A673 (cell line): ENCODE measurements around the gene TMEM129. TPM values are rescaled to one million over a fixed set of nuclear protein-coding genes. Genes with fewer than 3 reads are reported as not detected.

ENCODE experiments used
- BruUV-seq: library from RNA; stranded (reverse); fragments of 400-500 nt; replicated peaks from 2 replicates; lab custom pipeline; 2021; lab: Mats Ljungman, UMichigan
- CTCF ChIA-PET: fragments of 300-600 bp; sonication (Branson Sonifier 250); formaldehyde crosslinking; loops from one replicate; lab custom pipeline; 2022; ENCODE audit warnings: antibody characterized with exemption; lab: Charles Lee
- POLR2A ChIA-PET: fragments of 300-600 bp; sonication (Branson Sonifier 250); formaldehyde crosslinking; loops from one replicate; lab custom pipeline; 2022; ENCODE audit warnings: antibody characterized with exemption; ENCODE audit not compliant: low non-redundant PET; lab: Charles Lee
- DNase-seq: peaks from one replicate; pipeline ENCODE4 v3.0.0-alpha.2; 2015; ENCODE audit warnings: low spot score
- H3K27ac ChIP-seq: fragments of 200-600 bp; sonication (generic); 2 replicates; pipeline ENCODE4 v1.5.1; 2016; ENCODE audit warnings: mixed run types, low read depth, mild to moderate bottlenecking, mixed read lengths, antibody characterized with exemption, low read length; ENCODE audit not compliant: poor library complexity, severe bottlenecking
- H3K27me3 ChIP-seq: fragments of 200-600 bp; sonication (generic); replicated peaks from 2 replicates; pipeline ENCODE4 v1.6.1; 2017; ENCODE audit warnings: mixed run types, low read depth, mild to moderate bottlenecking, mixed read lengths, antibody characterized with exemption, low read length; ENCODE audit not compliant: insufficient read depth, poor library complexity
- H3K36me3 ChIP-seq: fragments of 200-600 bp; sonication (generic); 2 replicates; pipeline ENCODE4 v1.6.1; 2016; ENCODE audit warnings: mixed run types, mild to moderate bottlenecking, mixed read lengths, antibody characterized with exemption, low read length; ENCODE audit not compliant: insufficient read depth, poor library complexity, severe bottlenecking
- H3K4me1 ChIP-seq: fragments of 200-600 bp; sonication (generic); 2 replicates; pipeline ENCODE4 v1.6.1; 2017; ENCODE audit warnings: mixed run types, mild to moderate bottlenecking, mixed read lengths, antibody characterized with exemption, low read length; ENCODE audit not compliant: insufficient read depth, poor library complexity, severe bottlenecking
- H3K4me3 ChIP-seq: fragments of 200-600 bp; sonication (generic); 2 replicates; pipeline ENCODE4 v1.5.1; 2016; ENCODE audit warnings: low read depth, mixed run types, mild to moderate bottlenecking, mixed read lengths, low read length; ENCODE audit not compliant: poor library complexity, severe bottlenecking
- H3K9me3 ChIP-seq: fragments of 200-600 bp; sonication (generic); 2 replicates; pipeline ENCODE4 v1.6.1; 2016; ENCODE audit warnings: mixed run types, low read depth, mild to moderate bottlenecking, mixed read lengths, antibody characterized with exemption, low read length; ENCODE audit not compliant: poor library complexity, severe bottlenecking
- CTCF ChIP-seq: fragments of 300-800, 200-600 bp; sonication (generic); conservative IDR thresholded peaks from 2 replicates; pipeline ENCODE4 v1.5.1; 2017; ENCODE audit warnings: low read depth, mild to moderate bottlenecking, antibody characterized with exemption, low read length, moderate library complexity, mixed read lengths
- EZH2 ChIP-seq: fragments of 200-600 bp; sonication (generic); IDR thresholded peaks from 2 replicates; pipeline ENCODE4 v1.6.1; 2017; ENCODE audit warnings: borderline replicate concordance, low read depth, mild to moderate bottlenecking, mixed read lengths, antibody characterized with exemption, low read length; ENCODE audit not compliant: poor library complexity, severe bottlenecking
- intact Hi-C: fragments of 100-400 bp; cut with micrococcal nuclease; formaldehyde crosslinking; loops from one replicate; pipeline ENCODE4 v1.10.0; 2022; ENCODE audit not compliant: unreplicated experiment
- total RNA-seq: library from RNA; stranded (reverse); gene quantifications from 2 replicates; pipeline ENCODE4 v1.2.3, GENCODE V29; 2021

TMEM129 gene
- total RNA-seq, 1 experiment from 2014 or later: 28.8 TPM

- Histone ChIP-seq H3K4me1 (no peaks in the 10 kb centered on the region), H3K27me3 (no peaks in the 10 kb centered on the region), H3K4me3 (no peak overlapping the region), H3K36me3 (no peaks in the 10 kb centered on the region), H3K9me3 (no peaks in the 10 kb centered on the region), H3K27ac (no peak overlapping the region)
- no TSS peak for BruUV-seq
- TF ChIP-seq EZH2 (no peak), CTCF (no peak)
- ChIA-PET POLR2A (no interaction called here), CTCF (no interaction called here)
- DNase-seq: no peak
- intact Hi-C loops: no loop called here
Measured at GRCh38 chr4:1675802-1676137, 45.4 kb downstream of the TMEM129 start.

- Histone ChIP-seq H3K36me3 (no peaks in the 10 kb centered on the region), H3K4me1 (no peaks in the 10 kb centered on the region), H3K27ac (no peak overlapping the region), H3K4me3 (no peak overlapping the region), H3K27me3 (no peaks in the 10 kb centered on the region), H3K9me3 (no peaks in the 10 kb centered on the region)
- ChIA-PET POLR2A (no interaction called here), CTCF (no interaction called here)
- TF ChIP-seq CTCF (no peak), EZH2 (no peak)
- no TSS peak for BruUV-seq
- DNase-seq: no peak
- intact Hi-C loops: no loop called here
Measured at GRCh38 chr4:1675136-1675801, 45.9 kb downstream of the TMEM129 start.

- Histone ChIP-seq H3K4me3 (no peak overlapping the region), H3K27ac (no peak overlapping the region), H3K9me3 (no peaks in the 10 kb centered on the region), H3K4me1 (no peaks in the 10 kb centered on the region), H3K27me3 (no peaks in the 10 kb centered on the region), H3K36me3 (no peaks in the 10 kb centered on the region)
- ChIA-PET CTCF (no interaction called here), POLR2A (no interaction called here)
- BruUV-seq: no TSS peak
- DNase-seq: no peak
- intact Hi-C loops: no loop called here
- TF ChIP-seq EZH2 (no peak), CTCF (no peak)
Measured at GRCh38 chr4:1674682-1675081, 46.4 kb downstream of the TMEM129 start.
